ENCODE results near the gene DIP2B.

DIP2B gene

GRCh38 chr12:50635857-50636256 is 131.1 kb downstream of the DIP2B start:
- DNase-seq (ENCODE audit: low read depth in 2 of 2): no peak

- DNase-seq (ENCODE audit: low read depth in 2 of 2): no peak
These were observed 131.7 kb downstream of the DIP2B start for GRCh38 chr12:50636505-50636904.

GRCh38 chr12:50637870-50638481 is 133.2 kb downstream of the DIP2B start:
- DNase-seq (ENCODE audit: low read depth in 2 of 2): no peak

- DNase-seq (ENCODE audit: low read depth in 2 of 2): no peak
These were observed 133.7 kb downstream of the DIP2B start for GRCh38 chr12:50638482-50638880.

GRCh38 chr12:50639721-50640120 is 134.9 kb downstream of the DIP2B start:
- DNase-seq (ENCODE audit: low read depth in 2 of 2): no peak

GRCh38 chr12:50640321-50640939 is 135.6 kb downstream of the DIP2B start:
- DNase-seq (ENCODE audit: low read depth in 2 of 2): no peak

- DNase-seq (ENCODE audit: low read depth in 2 of 2): no peak
These were observed 136.8 kb downstream of the DIP2B start for GRCh38 chr12:50641566-50641965.

GRCh38 chr12:50642035-50642451 is 137.3 kb downstream of the DIP2B start:
- DNase-seq (ENCODE audit: low read depth in 2 of 2): no peak

GRCh38 chr12:50642761-50643160 is 138.0 kb downstream of the DIP2B start:
- no peak for DNase-seq (ENCODE audit: low read depth in 2 of 2)

- no peak for DNase-seq (ENCODE audit: low read depth in 2 of 2)
These were observed 142.2 kb downstream of the DIP2B start for GRCh38 chr12:50647031-50647430.

GRCh38 chr12:50647479-50647878 is 142.7 kb downstream of the DIP2B start:
- no peak for DNase-seq (ENCODE audit: low read depth in 2 of 2)

GRCh38 chr12:50650285-50650684 is 145.5 kb downstream of the DIP2B start:
- DNase-seq (ENCODE audit: low read depth in 2 of 2): no peak

GRCh38 chr12:50655374-50655921 is 150.7 kb downstream of the DIP2B start:
- DNase-seq (ENCODE audit: low read depth in 2 of 2): no peak

GRCh38 chr12:50659260-50659659 is 154.5 kb downstream of the DIP2B start:
- DNase-seq (ENCODE audit: low read depth in 2 of 2): no peak

- DNase-seq (ENCODE audit: low read depth in 2 of 2): no peak
These were observed 155.1 kb downstream of the DIP2B start for GRCh38 chr12:50659690-50660424.

GRCh38 chr12:50660425-50660822 is 155.6 kb downstream of the DIP2B start:
- DNase-seq (ENCODE audit: low read depth in 2 of 2): no peak

GRCh38 chr12:50661300-50662115 is 156.7 kb downstream of the DIP2B start:
- DNase-seq (ENCODE audit: low read depth in 2 of 2): no peak

- no peak for DNase-seq (ENCODE audit: low read depth in 2 of 2)
These were observed 157.3 kb downstream of the DIP2B start for GRCh38 chr12:50662116-50662510.

GRCh38 chr12:50665170-50665569 is 160.4 kb downstream of the DIP2B start:
- DNase-seq (ENCODE audit: low read depth in 2 of 2): no peak

- DNase-seq (ENCODE audit: low read depth in 2 of 2): no peak
These were observed 160.8 kb downstream of the DIP2B start for GRCh38 chr12:50665609-50666008.

- DNase-seq (ENCODE audit: low read depth in 2 of 2): no peak
These were observed 161.2 kb downstream of the DIP2B start for GRCh38 chr12:50666023-50666422.

GRCh38 chr12:50672158-50672557 is 167.4 kb downstream of the DIP2B start:
- no peak for DNase-seq (ENCODE audit: low read depth in 2 of 2)
